ENCODE measurements around the gene BAG5. TPM values are rescaled to one million over a fixed set of nuclear protein-coding genes. Genes with fewer than 3 reads are reported as not detected.

Gene BAG5
- total RNA-seq, 2 experiments from 2014 or later: 24.2 to 25.1 TPM

DNA sequence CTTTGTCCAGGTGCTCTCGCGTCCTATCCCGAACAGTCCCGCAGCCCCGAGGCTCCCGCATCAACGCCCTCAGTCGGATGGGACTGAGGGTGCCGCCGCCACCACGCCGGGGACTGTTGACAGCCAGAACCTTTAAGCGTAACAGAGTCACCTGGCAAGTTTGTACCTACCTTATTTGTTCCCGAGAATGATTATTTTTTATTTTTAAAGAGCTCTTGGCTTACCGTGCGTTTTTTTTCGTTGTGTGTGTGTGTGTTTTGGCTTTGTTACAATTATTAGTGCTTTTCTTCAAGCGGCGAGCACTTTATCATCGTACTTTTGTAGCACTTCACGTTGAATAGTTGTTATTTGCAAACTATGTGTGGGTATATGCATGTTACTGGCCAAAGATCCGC is 766 bp upstream of the BAG5 start:
- no peak for ATAC-seq
- ChIA-PET POLR2A (no interaction called here), CTCF (interaction anchor here (0.6 kb wide), 1 partner anchor 12 kb away, joined by 3 read pairs; no protein-coding TSS in a partner anchor)
- DNase-seq: no peak
- no peaks in the 10 kb centered on the region for H3K9me3 Mint-ChIP-seq (ENCODE audit: low read depth)
- H3K27me3 Mint-ChIP-seq: no peaks in the 10 kb centered on the region
- peak overlapping the region; percentile 94 for H3K4me3 Mint-ChIP-seq
- H3K27ac Mint-ChIP-seq: peak overlapping the region; percentile 91
- intact Hi-C loops (cut with DNase I, micrococcal nuclease): loop anchor here (2.0 kb wide), 2 partner anchors 34 to 970 kb away; partner anchors contain the start of genes RCOR1 (in 1 of the 2) and TRMT61A (in 1 of the 2)
- H3K36me3 Mint-ChIP-seq (ENCODE audit: low read depth): peaks cover 28% of the 10 kb centered on the region
- peaks cover 61% of the 10 kb centered on the region for H3K4me1 Mint-ChIP-seq

DNA sequence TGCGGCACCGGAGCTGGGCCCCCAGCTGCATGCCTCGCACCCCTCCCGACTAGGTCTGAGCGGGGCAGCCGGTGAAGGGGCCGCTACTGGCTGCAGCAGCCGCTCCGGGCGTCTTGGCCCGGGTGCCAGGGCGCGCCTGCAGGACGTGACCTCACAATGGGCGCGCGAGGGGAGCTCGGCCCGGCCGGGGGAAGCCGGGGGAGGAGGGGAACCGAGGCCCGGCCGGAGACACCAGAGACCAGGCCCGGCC is 353 bp downstream of the BAG5 start:
- H3K36me3 Mint-ChIP-seq (ENCODE audit: low read depth): peaks cover 30% of the 10 kb centered on the region
- peaks cover 66% of the 10 kb centered on the region for H3K4me1 Mint-ChIP-seq

DNA sequence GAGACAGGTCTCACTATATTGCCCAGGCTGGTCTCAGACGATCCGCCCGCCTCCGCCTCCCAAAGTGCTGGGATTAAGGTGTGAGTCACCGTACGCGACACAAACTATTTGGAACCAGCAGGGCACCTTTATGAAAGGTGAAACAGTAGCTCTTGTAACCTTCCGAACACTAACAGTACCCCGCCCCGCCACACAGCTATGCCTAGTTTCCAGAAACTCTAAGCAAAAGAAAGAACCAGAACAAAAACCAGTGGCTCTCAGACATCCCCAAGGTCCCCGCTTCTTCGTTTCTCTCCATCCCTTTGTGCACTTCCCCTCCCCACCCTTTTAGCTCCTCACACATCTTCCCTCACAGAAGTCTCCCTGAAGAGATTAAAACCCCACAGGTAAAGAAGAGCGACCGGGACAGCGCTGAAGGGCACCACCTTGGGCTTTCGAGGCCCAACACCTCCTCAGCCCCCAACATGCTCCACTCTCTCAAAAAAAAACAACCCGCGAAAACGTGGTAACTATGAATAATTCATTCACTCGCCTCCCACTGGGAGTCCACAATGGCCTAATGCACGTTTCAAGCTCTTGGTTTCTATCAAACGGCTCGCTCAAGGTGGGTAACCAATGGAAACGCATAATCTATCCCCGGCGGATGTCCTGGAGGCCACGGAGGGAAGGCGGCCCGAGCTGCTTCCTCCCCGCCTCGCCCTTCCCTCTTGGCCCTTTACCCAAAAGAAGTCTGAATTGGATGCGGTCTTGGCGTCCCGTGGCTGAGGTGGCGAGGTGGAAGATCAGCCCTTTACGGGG is 877 bp downstream of the BAG5 start:
- peak; percentile 64 for DNase-seq
- POLR2A ChIA-PET: interaction anchor here (0.7 to 1.1 kb wide), 3 partner anchors 34 to 226 kb away, joined by 3 to 7 read pairs (median 5); no protein-coding TSS in a partner anchor
- intact Hi-C loops (cut with DNase I, micrococcal nuclease): loop anchor here (1.0 to 2.0 kb wide), 9 partner anchors 32 to 969 kb away; partner anchors contain the start of genes KLC1 (in 2 of the 2), TRMT61A (in 2 of the 2), EIF5 (in 1 of the 2) and MARK3 (in 1 of the 2)

More for the DNA sequence above, 353 bp downstream of the BAG5 start:
- Mint-ChIP-seq H3K9me3 (ENCODE audit: low read depth) (no peaks in the 10 kb centered on the region), H3K27ac (peak overlapping the region; percentile 85), H3K27me3 (no peaks in the 10 kb centered on the region), H3K4me3 (peak overlapping the region; percentile 94)
- no peak for DNase-seq
- peak; percentile 56 for ATAC-seq
- intact Hi-C loops (cut with DNase I, micrococcal nuclease): loop anchor here (1.0 to 2.0 kb wide), 9 partner anchors 33 to 969 kb away; partner anchors contain the start of genes KLC1 (in 2 of the 2), TRMT61A (in 2 of the 2), EIF5 (in 1 of the 2) and MARK3 (in 1 of the 2)
- ChIA-PET CTCF (interaction anchor here (0.8 to 1.9 kb wide), 4 partner anchors 9 to 156 kb away, joined by 4 to 9 read pairs (median 6); partner anchors contain the start of gene TRMT61A), POLR2A (interaction anchor here (0.7 to 1.1 kb wide), 3 partner anchors 34 to 227 kb away, joined by 3 to 7 read pairs (median 5); no protein-coding TSS in a partner anchor)

GRCh38 chr14:103560691-103561090 is 1.8 kb downstream of the BAG5 start:
- Mint-ChIP-seq H3K27ac (peak overlapping the region; percentile 85), H3K4me1 (peaks cover 60% of the 10 kb centered on the region), H3K36me3 (ENCODE audit: low read depth) (peaks cover 30% of the 10 kb centered on the region), H3K9me3 (ENCODE audit: low read depth) (no peaks in the 10 kb centered on the region), H3K4me3 (peak overlapping the region; percentile 94), H3K27me3 (no peaks in the 10 kb centered on the region)
- intact Hi-C loops (cut with DNase I, micrococcal nuclease): no loop called here
- ChIA-PET CTCF (interaction anchor here (0.8 to 1.9 kb wide), 8 partner anchors 11 to 202 kb away, joined by 3 to 9 read pairs (median 4); partner anchors contain the start of gene TRMT61A), POLR2A (no interaction called here)
- DNase-seq: no peak
- ATAC-seq: no peak

More for the DNA sequence above, 877 bp downstream of the BAG5 start:
- Mint-ChIP-seq H3K4me3 (peak overlapping the region; percentile 94), H3K27ac (peak overlapping the region; percentile 85), H3K27me3 (no peaks in the 10 kb centered on the region), H3K9me3 (ENCODE audit: low read depth) (no peaks in the 10 kb centered on the region), H3K36me3 (ENCODE audit: low read depth) (peaks cover 30% of the 10 kb centered on the region), H3K4me1 (peaks cover 68% of the 10 kb centered on the region)
- CTCF ChIA-PET: interaction anchor here (0.6 to 1.9 kb wide), 10 partner anchors 10 to 254 kb away, joined by 3 to 9 read pairs (median 4); partner anchors contain the start of gene TRMT61A
- ATAC-seq: peak; percentile 51

- no peak overlapping the region for H3K27ac Mint-ChIP-seq
- ATAC-seq: no peak
- intact Hi-C loops (cut with DNase I, micrococcal nuclease): no loop called here
- ChIA-PET POLR2A (no interaction called here), CTCF (interaction anchor here (0.9 to 1.3 kb wide), 5 partner anchors 9 to 169 kb away, joined by 3 to 4 read pairs (median 3); no protein-coding TSS in a partner anchor)
- H3K27me3 Mint-ChIP-seq: no peaks in the 10 kb centered on the region
- H3K9me3 Mint-ChIP-seq (ENCODE audit: low read depth): no peaks in the 10 kb centered on the region
- H3K4me3 Mint-ChIP-seq: no peak overlapping the region
- peaks cover 56% of the 10 kb centered on the region for H3K4me1 Mint-ChIP-seq
- DNase-seq: no peak
- H3K36me3 Mint-ChIP-seq (ENCODE audit: low read depth): peaks cover 30% of the 10 kb centered on the region
Measured at GRCh38 chr14:103559766-103560165, 2.7 kb downstream of the BAG5 start.

GRCh38 chr14:103558071-103558882 is 4.2 kb downstream of the BAG5 start:
- ATAC-seq (no peak), DNase-seq (no peak)
- H3K36me3 Mint-ChIP-seq (ENCODE audit: low read depth): peaks cover 30% of the 10 kb centered on the region
- ChIA-PET POLR2A (no interaction called here), CTCF (interaction anchor here (0.7 to 2.2 kb wide), 7 partner anchors 9 to 249 kb away, joined by 3 to 10 read pairs (median 4); no protein-coding TSS in a partner anchor)
- H3K27ac Mint-ChIP-seq: no peak overlapping the region
- H3K4me1 Mint-ChIP-seq: peaks cover 45% of the 10 kb centered on the region
- no peak overlapping the region for H3K4me3 Mint-ChIP-seq
- no peaks in the 10 kb centered on the region for H3K27me3 Mint-ChIP-seq
- no peaks in the 10 kb centered on the region for H3K9me3 Mint-ChIP-seq (ENCODE audit: low read depth)
- intact Hi-C loops (cut with DNase I, micrococcal nuclease): no loop called here

DNA sequence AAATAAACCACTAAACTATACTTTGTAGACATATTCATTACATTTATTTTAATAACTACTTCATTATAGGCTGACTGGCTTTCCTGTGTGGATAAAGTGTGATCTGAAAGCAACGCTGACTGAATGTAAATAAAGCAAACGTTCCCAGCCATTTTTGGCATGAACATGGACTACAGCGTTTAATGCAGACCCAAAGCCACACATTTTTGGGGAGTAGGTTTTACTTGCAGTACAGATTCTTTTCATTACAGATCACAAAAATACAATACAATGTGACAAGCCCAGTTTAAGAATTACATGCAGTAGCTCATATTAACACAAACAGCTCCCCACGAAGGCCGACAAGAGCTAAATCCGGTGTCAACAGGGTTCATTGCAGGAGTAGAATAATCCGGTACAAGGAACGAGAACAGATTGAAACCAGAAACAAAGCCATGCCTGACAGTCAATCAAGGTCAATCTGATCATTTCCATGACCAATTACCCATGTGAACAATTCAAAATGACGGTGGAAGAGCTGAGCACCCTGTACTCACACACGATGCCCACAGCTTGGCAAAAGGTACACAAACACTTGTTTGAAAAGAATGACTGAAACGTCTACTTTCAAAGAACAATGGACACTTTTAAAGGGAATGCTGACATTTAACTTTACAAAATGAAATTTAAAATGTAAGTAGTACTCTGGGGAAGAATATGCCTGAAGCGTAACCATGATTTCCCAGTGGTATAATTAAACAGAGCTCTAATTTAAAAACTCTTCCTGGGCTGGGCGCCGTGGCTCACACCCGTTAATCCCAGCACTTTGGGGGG is 5.3 kb downstream of the BAG5 start:
- ChIA-PET POLR2A (no interaction called here), CTCF (interaction anchor here (0.6 to 2.2 kb wide), 7 partner anchors 10 to 345 kb away, joined by 3 to 10 read pairs (median 4); no protein-coding TSS in a partner anchor)
- ATAC-seq (no peak), DNase-seq (no peak)
- peaks cover 30% of the 10 kb centered on the region for H3K36me3 Mint-ChIP-seq (ENCODE audit: low read depth)
- peaks cover 44% of the 10 kb centered on the region for H3K4me1 Mint-ChIP-seq
- H3K27ac Mint-ChIP-seq: no peak overlapping the region
- H3K4me3 Mint-ChIP-seq: no peak overlapping the region
- no peaks in the 10 kb centered on the region for H3K27me3 Mint-ChIP-seq
- no peaks in the 10 kb centered on the region for H3K9me3 Mint-ChIP-seq (ENCODE audit: low read depth)
- intact Hi-C loops (cut with DNase I, micrococcal nuclease): no loop called here

GRCh38 chr14:103555559-103556337 is 6.7 kb downstream of the BAG5 start:
- DNase-seq (no peak), ATAC-seq (no peak)
- Mint-ChIP-seq H3K27me3 (no peaks in the 10 kb centered on the region), H3K4me3 (no peak overlapping the region), H3K4me1 (peaks cover 34% of the 10 kb centered on the region), H3K36me3 (ENCODE audit: low read depth) (peaks cover 21% of the 10 kb centered on the region), H3K9me3 (ENCODE audit: low read depth) (no peaks in the 10 kb centered on the region), H3K27ac (no peak overlapping the region)
- intact Hi-C loops (cut with DNase I, micrococcal nuclease): no loop called here
- ChIA-PET POLR2A (no interaction called here), CTCF (no interaction called here)

DNA sequence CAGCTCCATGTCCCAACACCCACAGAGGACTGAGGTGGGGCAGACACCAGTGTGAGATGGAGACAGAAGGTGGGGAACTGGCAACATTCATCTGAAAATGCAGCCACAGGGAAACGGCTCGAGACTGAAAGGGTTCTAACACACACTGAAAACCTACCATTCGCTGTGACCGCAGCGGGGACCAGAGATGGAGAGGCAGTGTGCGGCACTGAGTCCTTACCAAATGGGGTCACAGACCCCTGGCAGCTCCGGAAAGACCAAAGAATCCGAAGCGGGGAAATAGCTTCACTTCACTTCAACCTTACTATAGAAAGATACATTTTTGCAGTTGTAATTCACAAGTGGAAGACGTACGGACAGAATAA is 9.6 kb downstream of the BAG5 start:
- POLR2A ChIA-PET: interaction anchor here (0.9 kb wide), 1 partner anchor 10 kb away, joined by 4 read pairs; no protein-coding TSS in a partner anchor
- no peak for DNase-seq
- H3K4me3 Mint-ChIP-seq: no peak overlapping the region
- no peaks in the 10 kb centered on the region for H3K9me3 Mint-ChIP-seq (ENCODE audit: low read depth)
- no peaks in the 10 kb centered on the region for H3K27me3 Mint-ChIP-seq
- CTCF ChIA-PET: interaction anchor here (2.0 kb wide), 1 partner anchor 34 kb away, joined by 5 read pairs; no protein-coding TSS in a partner anchor
- H3K4me1 Mint-ChIP-seq: peaks cover 8% of the 10 kb centered on the region
- ATAC-seq: no peak
- H3K27ac Mint-ChIP-seq: no peak overlapping the region
- intact Hi-C loops (cut with DNase I, micrococcal nuclease): no loop called here
- H3K36me3 Mint-ChIP-seq (ENCODE audit: low read depth): peaks cover 2% of the 10 kb centered on the region
